Activated naive CD8-positive, alpha-beta T cell treated with anti-CD3 and anti-CD28 coated beads, Interleukin-2, amount 10 ng/mL, durations not matched to agents 7 days and 5 days (primary cell): ENCODE results near the gene RIC8A. TPM values are rescaled to one million over a fixed set of nuclear protein-coding genes. Genes with fewer than 3 reads are reported as not detected.
A peak's percentile ranks its signal among the peaks of the same experiment; 100 is the strongest.

Experiments
- ATAC-seq: fragments of 150-1000 bp; cut with Tn5 transposase; one replicate; pipeline ENCODE4 v1.10.0; 2021; ENCODE audit warnings: low read depth, moderate library complexity
- POLR2A ChIA-PET: fragments of 350-600 bp; sonication (Branson Sonifier 250); formaldehyde crosslinking; loops from one replicate; lab custom pipeline; 2021; ENCODE audit warnings: antibody characterized with exemption; lab: Charles Lee
- DNase-seq: peaks from one replicate; pipeline ENCODE4 v3.0.0; 2021
- H3K27ac Mint-ChIP-seq: one replicate; pipeline ENCODE4 v1.8.0; 2022; ENCODE audit warnings: mild to moderate bottlenecking, mixed read lengths
- H3K27me3 Mint-ChIP-seq: one replicate; pipeline ENCODE4 v1.8.0; 2022; ENCODE audit warnings: mild to moderate bottlenecking, moderate library complexity, mixed read lengths
- H3K36me3 Mint-ChIP-seq: one replicate; pipeline ENCODE4 v1.8.0; 2021; ENCODE audit warnings: mild to moderate bottlenecking, mixed read lengths
- H3K4me1 Mint-ChIP-seq: one replicate; pipeline ENCODE4 v1.8.0; 2021; ENCODE audit warnings: mixed read lengths
- H3K4me3 Mint-ChIP-seq: one replicate; pipeline ENCODE4 v1.8.0; 2022; ENCODE audit warnings: mild to moderate bottlenecking, moderate library complexity, mixed read lengths
- H3K9me3 Mint-ChIP-seq: one replicate; pipeline ENCODE4 v1.8.0; 2021; ENCODE audit warnings: mixed read lengths
- total RNA-seq, 2 experiments: library from RNA; stranded (reverse); gene quantifications; one replicate each; pipeline ENCODE4 v1.2.3, GENCODE V29; 2021

Gene RIC8A
- total RNA-seq, 2 experiments from 2014 or later: 102 to 111 TPM

DNA sequence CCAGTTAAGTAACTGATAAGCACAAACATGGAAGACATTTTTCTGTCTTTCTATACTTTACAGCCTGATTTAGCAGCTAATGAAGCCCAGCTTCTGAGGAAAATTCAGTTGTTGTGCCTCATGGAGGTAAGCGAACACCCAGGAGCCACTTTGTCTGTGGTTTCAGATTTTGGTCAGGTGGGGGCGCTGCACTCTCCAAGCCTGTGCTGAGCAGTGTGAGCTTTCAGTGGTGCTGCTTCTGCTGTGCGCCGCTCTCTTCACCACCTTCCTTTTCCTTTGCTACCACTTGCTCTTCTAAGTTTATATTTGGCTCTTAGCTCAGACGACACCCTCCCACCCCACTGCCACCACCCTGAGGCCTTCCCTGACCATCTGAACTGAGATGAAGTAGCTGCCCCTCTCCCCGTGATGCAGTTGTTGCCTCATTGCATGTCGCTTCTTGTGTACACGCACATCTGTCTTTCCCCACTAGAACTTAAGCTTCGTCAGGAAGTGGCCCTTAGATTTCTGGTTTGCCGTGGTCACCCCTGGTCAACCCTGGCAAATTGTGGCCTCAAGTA is 43.3 kb downstream of the RIC8A start:
- POLR2A ChIA-PET: interaction anchor here (0.9 to 3.3 kb wide), 20 partner anchors 10 to 164 kb away, joined by 3 to 43 read pairs (median 5); partner anchors contain the start of genes BET1L, IFITM2, NLRP6 and PGGHG
- ATAC-seq: peak; percentile 98
- Mint-ChIP-seq H3K27me3 (no peaks in the 10 kb centered on the region), H3K36me3 (peaks cover 29% of the 10 kb centered on the region), H3K9me3 (no peaks in the 10 kb centered on the region), H3K4me3 (peak overlapping the region; percentile 63), H3K27ac (peak overlapping the region; percentile 82), H3K4me1 (peaks cover 14% of the 10 kb centered on the region)
- DNase-seq: peak; percentile 83

DNA sequence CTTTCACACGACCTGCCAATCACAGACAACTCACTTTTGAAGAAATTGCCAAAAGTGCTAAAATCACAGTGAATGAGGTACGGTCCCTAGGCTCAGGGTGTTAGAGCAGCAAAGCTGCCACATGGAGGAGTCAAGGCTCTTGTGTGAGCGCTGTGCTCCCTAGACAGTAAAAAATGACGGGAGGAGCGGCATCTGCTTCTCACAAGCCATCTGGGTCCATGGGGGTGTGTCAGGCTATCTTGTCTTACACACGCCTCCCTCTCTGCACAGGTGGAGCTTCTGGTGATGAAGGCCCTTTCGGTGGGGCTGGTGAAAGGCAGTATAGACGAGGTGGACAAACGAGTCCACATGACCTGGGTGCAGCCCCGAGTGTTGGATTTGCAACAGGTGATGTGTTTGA is 44.0 kb downstream of the RIC8A start:
- Mint-ChIP-seq H3K4me3 (no peak overlapping the region), H3K4me1 (peaks cover 14% of the 10 kb centered on the region), H3K36me3 (peaks cover 24% of the 10 kb centered on the region), H3K9me3 (no peaks in the 10 kb centered on the region), H3K27me3 (no peaks in the 10 kb centered on the region), H3K27ac (no peak overlapping the region)
- ATAC-seq: no peak
- DNase-seq: no peak
- POLR2A ChIA-PET: interaction anchor here (1.1 to 3.3 kb wide), 15 partner anchors 10 to 163 kb away, joined by 3 to 43 read pairs (median 8); partner anchors contain the start of genes BET1L, IFITM2, NLRP6 and PGGHG

- POLR2A ChIA-PET: interaction anchor here (1.0 to 3.3 kb wide), 2 partner anchors 16 to 36 kb away, joined by 4 to 43 read pairs; partner anchors contain the start of genes PGGHG and PSMD13
- no peak overlapping the region for H3K4me3 Mint-ChIP-seq
- peaks cover 17% of the 10 kb centered on the region for H3K36me3 Mint-ChIP-seq
- H3K4me1 Mint-ChIP-seq: peaks cover 14% of the 10 kb centered on the region
- H3K27ac Mint-ChIP-seq: no peak overlapping the region
- DNase-seq (no peak), ATAC-seq (no peak)
- no peaks in the 10 kb centered on the region for H3K9me3 Mint-ChIP-seq
- no peaks in the 10 kb centered on the region for H3K27me3 Mint-ChIP-seq
These were observed 45.2 kb downstream of the RIC8A start for GRCh38 chr11:252666-253065.

DNA sequence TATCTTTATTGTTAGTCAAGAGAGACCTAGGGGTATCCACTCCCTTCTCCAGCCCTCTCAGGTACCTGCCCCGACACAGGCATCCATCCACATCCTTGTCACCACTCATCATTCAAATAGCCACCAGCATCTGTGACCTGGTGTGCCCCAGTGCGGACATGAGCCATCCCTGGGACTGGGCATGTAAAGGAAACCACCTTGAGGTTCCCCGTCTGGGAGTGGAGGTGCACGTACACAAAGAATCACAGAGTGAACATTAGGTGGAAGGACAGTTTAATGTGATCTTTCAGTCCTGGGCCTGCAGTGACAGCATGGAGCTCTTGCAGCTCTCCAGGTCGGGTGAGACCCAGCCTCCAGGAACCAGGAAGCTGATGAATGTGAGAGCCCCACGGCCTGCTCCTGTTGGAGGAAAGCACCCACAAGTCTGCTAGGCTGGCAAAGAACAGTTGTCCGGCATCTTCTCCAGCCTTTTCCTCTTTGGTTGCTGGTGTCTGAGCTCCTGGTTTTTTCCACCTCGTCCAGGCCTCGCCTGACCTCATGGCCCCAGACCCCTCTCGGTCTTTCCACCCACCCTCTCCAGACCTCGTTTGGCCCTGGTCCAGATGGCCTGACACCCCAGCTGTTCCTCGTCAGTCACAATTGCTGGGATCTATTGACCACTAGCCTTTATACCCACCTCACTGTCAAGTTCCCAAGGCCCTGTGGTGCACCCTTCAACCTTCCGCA is 45.8 kb downstream of the RIC8A start:
- no peak for DNase-seq
- peaks cover 14% of the 10 kb centered on the region for H3K4me1 Mint-ChIP-seq
- no peak for ATAC-seq
- H3K9me3 Mint-ChIP-seq: no peaks in the 10 kb centered on the region
- no peaks in the 10 kb centered on the region for H3K27me3 Mint-ChIP-seq
- H3K4me3 Mint-ChIP-seq: no peak overlapping the region
- peaks cover 13% of the 10 kb centered on the region for H3K36me3 Mint-ChIP-seq
- no peak overlapping the region for H3K27ac Mint-ChIP-seq
- POLR2A ChIA-PET: interaction anchor here (1.0 to 3.3 kb wide), 2 partner anchors 16 to 35 kb away, joined by 4 to 43 read pairs; partner anchors contain the start of genes PGGHG and PSMD13

DNA sequence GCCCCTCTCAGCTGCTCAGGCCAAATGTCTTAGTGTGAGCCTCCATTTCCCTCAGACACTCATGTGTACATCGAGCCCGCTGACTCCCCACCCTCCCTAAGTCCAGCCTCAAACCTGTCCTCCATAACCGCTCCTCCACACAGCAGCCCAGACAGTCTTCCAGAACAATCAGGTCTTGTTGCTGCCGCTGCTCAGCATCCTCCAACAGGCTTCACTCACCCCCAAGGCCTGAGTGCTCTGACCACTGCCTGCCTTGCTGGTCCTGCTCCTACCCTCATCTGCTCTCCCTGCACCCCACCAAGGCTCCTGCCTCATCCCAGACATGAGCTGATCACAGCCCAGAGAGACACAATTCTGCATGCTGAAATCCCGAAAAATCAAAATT is 46.4 kb downstream of the RIC8A start:
- Mint-ChIP-seq H3K27me3 (no peaks in the 10 kb centered on the region), H3K4me3 (no peak overlapping the region), H3K27ac (no peak overlapping the region), H3K4me1 (peaks cover 14% of the 10 kb centered on the region), H3K9me3 (no peaks in the 10 kb centered on the region), H3K36me3 (peaks cover 11% of the 10 kb centered on the region)
- POLR2A ChIA-PET: interaction anchor here (1.0 kb wide), 1 partner anchor 17 kb away, joined by 4 read pairs; the partner anchor contains the start of gene PSMD13
- DNase-seq: no peak
- no peak for ATAC-seq

DNA sequence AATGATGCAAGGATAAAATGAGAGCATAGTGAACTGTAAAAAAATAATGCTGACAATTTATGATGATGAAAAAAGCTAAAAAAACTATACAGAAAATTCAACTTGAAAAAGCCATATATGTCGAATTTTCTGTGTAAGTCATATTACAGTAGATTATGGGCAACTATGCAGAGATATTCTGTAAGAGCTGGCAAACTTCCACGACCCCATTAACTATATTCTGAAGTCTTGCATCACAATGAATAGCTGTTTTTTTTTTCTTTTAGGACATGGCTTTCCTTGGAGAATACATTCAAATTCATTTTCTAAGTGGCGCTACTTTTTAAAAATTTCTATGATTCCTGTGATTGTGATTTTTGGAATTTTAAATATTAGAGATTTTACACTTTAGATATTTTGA is 47.7 kb downstream of the RIC8A start:
- no peak overlapping the region for H3K27ac Mint-ChIP-seq
- H3K4me3 Mint-ChIP-seq: no peak overlapping the region
- peaks cover 11% of the 10 kb centered on the region for H3K4me1 Mint-ChIP-seq
- DNase-seq (no peak), ATAC-seq (no peak)
- POLR2A ChIA-PET: no interaction called here
- H3K9me3 Mint-ChIP-seq: no peaks in the 10 kb centered on the region
- H3K27me3 Mint-ChIP-seq: no peaks in the 10 kb centered on the region
- H3K36me3 Mint-ChIP-seq: peaks cover 6% of the 10 kb centered on the region

DNA sequence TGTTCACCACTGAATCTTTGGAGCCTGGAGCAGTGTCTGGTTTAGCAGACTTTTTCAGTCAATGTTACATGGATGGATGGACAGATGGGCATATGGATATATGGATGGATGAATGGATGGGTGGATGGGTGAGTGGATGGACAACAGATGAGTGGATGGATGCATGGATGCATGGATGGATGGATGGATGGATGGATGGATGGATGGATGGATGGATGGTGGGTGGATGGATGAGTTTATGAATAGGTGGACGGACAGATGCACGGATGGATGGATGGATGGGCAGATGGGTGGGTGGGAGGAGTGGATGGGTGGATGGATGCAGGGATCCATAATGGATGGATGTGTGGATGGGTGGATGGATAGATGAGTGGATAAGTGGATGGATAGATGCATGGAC is 48.3 kb downstream of the RIC8A start:
- Mint-ChIP-seq H3K9me3 (no peaks in the 10 kb centered on the region), H3K27ac (no peak overlapping the region), H3K27me3 (peaks cover 3% of the 10 kb centered on the region), H3K4me3 (no peak overlapping the region), H3K4me1 (peaks cover 6% of the 10 kb centered on the region), H3K36me3 (peaks cover 6% of the 10 kb centered on the region)
- POLR2A ChIA-PET: no interaction called here
- ATAC-seq: no peak
- DNase-seq: no peak

- Mint-ChIP-seq H3K27me3 (peaks cover 3% of the 10 kb centered on the region), H3K36me3 (peaks cover 5% of the 10 kb centered on the region), H3K4me1 (peaks cover 2% of the 10 kb centered on the region), H3K27ac (no peak overlapping the region), H3K9me3 (peaks cover under 1% of the 10 kb centered on the region), H3K4me3 (no peak overlapping the region)
- DNase-seq (no peak), ATAC-seq (no peak)
- POLR2A ChIA-PET: interaction anchor here (0.8 kb wide), 1 partner anchor 9 kb away, joined by 3 read pairs; no protein-coding TSS in a partner anchor
These were observed 49.6 kb downstream of the RIC8A start for GRCh38 chr11:256952-257737.

- peaks cover 3% of the 10 kb centered on the region for H3K27me3 Mint-ChIP-seq
- H3K27ac Mint-ChIP-seq: peak overlapping the region; percentile 24
- DNase-seq (no peak), ATAC-seq (no peak)
- peaks cover 2% of the 10 kb centered on the region for H3K9me3 Mint-ChIP-seq
- POLR2A ChIA-PET: interaction anchor here (0.8 kb wide), 1 partner anchor 9 kb away, joined by 3 read pairs; no protein-coding TSS in a partner anchor
- H3K4me3 Mint-ChIP-seq: no peak overlapping the region
- peaks cover 2% of the 10 kb centered on the region for H3K4me1 Mint-ChIP-seq
- peaks cover 4% of the 10 kb centered on the region for H3K36me3 Mint-ChIP-seq
These were observed 50.4 kb downstream of the RIC8A start for GRCh38 chr11:257766-258493.

GRCh38 chr11:259413-259812 is 51.9 kb downstream of the RIC8A start:
- Mint-ChIP-seq H3K27ac (no peak overlapping the region), H3K4me1 (peaks cover 2% of the 10 kb centered on the region), H3K4me3 (no peak overlapping the region), H3K27me3 (peaks cover 3% of the 10 kb centered on the region), H3K9me3 (peaks cover 2% of the 10 kb centered on the region), H3K36me3 (peaks cover 2% of the 10 kb centered on the region)
- POLR2A ChIA-PET: no interaction called here
- DNase-seq (no peak), ATAC-seq (no peak)

- no peak overlapping the region for H3K27ac Mint-ChIP-seq
- H3K4me3 Mint-ChIP-seq: no peak overlapping the region
- ATAC-seq (no peak), DNase-seq (no peak)
- POLR2A ChIA-PET: interaction anchor here (1.0 kb wide), 1 partner anchor 11 kb away, joined by 3 read pairs; no protein-coding TSS in a partner anchor
- H3K27me3 Mint-ChIP-seq: peaks cover 3% of the 10 kb centered on the region
- peaks cover 2% of the 10 kb centered on the region for H3K9me3 Mint-ChIP-seq
- H3K36me3 Mint-ChIP-seq: peaks cover 2% of the 10 kb centered on the region
- H3K4me1 Mint-ChIP-seq: no peaks in the 10 kb centered on the region
These were observed 54.1 kb downstream of the RIC8A start for GRCh38 chr11:261624-262023.
